Mucosa of stomach (tissue), 1 donor: ENCODE results near the gene TEAD3.

Experiments
- H3K27me3 ChIP-seq: one replicate; pipeline ENCODE4 v1.7.0; 2013; ENCODE audit warnings: mild to moderate bottlenecking, low read length; ENCODE audit not compliant: control insufficient read depth, insufficient read depth
- H3K36me3 ChIP-seq: one replicate; pipeline ENCODE4 v1.7.0; 2013; ENCODE audit warnings: low read length; ENCODE audit not compliant: control insufficient read depth, insufficient read depth
- H3K4me1 ChIP-seq: one replicate; pipeline ENCODE4 v1.7.0; 2013; ENCODE audit warnings: mild to moderate bottlenecking, low read length; ENCODE audit not compliant: control insufficient read depth, insufficient read depth
- H3K4me3 ChIP-seq: one replicate; pipeline ENCODE4 v1.7.0; 2013; ENCODE audit warnings: low read length
- H3K9ac ChIP-seq: one replicate; pipeline ENCODE4 v1.7.0; 2013; ENCODE audit warnings: mild to moderate bottlenecking, low read length, moderate library complexity
- H3K9me3 ChIP-seq: one replicate; pipeline ENCODE4 v1.7.0; 2013; ENCODE audit warnings: mild to moderate bottlenecking, low read length, moderate library complexity; ENCODE audit not compliant: control insufficient read depth
- donor health status: Pancreatic carcinoma.

The TEAD3 gene

DNA sequence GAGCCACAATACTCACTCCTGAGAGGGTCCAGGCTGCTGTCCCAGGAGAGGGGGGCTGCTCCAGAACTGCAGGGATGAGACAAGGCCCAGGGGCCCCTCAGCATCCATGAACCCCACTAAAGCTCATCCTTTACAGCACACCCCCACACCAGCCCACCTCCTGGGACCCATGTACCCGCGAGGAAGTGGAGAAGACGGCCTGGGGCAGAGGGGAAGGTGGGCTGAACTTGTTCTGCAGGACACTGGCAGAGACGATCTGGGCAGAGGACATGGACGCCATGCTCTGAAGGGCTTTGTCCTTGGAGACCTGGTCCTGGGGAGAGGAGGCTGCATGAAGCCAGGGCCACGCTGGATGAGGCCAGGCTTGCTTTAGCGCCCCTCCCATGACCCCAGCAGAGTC is 18.6 kb downstream of the TEAD3 start:
- Histone ChIP-seq H3K27me3 (no peaks in the 10 kb centered on the region), H3K4me3 (no peak overlapping the region), H3K9ac (no peak overlapping the region), H3K36me3 (no peaks in the 10 kb centered on the region), H3K4me1 (no peaks in the 10 kb centered on the region), H3K9me3 (no peaks in the 10 kb centered on the region)

DNA sequence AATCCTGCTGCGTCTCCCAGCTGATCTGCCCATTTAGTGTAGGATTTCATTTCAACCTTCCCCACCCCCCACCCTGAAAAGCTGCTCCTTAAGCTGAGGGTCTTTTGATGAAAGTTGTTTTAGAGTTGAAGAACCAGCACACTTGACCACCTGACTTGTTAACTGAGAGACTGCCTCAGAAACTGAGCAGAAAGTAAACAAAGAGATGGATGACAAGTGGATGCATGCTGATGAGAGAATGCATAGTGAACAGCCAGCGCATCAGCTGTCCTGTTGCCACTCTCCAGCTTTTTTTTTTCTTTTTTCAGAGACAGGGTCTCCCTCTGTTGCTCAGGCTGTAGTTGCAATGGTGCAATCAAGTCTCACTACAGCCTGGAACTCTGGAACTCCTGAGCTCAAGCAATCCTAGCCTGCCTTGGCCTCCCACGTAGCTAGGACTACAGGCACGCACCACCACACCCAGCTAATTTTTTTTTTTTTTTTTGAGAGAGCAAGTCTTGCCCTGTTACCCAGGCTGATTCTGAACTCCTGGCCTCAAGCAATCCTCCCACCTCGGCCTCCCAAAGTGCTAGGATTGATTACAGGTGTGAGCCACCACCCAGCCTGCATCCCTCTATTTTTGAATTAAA is 19.2 kb downstream of the TEAD3 start:
- H3K9me3 ChIP-seq, result no peaks in the 10 kb centered on the region
- H3K4me1 ChIP-seq, result no peaks in the 10 kb centered on the region
- no peaks in the 10 kb centered on the region for H3K27me3 ChIP-seq
- no peak overlapping the region for H3K4me3 ChIP-seq
- no peak overlapping the region for H3K9ac ChIP-seq
- no peaks in the 10 kb centered on the region for H3K36me3 ChIP-seq

DNA sequence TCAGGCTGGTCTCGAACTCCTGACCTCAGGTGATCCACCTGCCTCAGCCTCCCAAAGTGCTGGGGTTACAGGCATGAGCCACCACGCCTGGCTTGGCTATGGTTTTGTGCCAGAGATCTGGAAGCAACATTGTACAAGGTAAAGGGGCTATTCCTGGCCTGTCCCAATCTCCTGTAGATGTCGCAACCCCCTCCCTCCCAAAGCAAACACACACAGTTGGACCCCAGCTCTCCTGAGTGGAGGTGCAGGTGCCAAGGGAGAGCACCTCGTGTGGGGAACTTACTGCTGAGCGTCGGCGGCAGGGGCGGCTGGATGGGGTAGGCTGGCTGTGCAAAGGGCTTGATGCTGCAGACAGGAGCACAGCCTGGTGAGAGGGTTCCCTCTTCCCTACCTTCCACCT is 19.9 kb downstream of the TEAD3 start:
- Histone ChIP-seq H3K4me1 (peaks cover 6% of the 10 kb centered on the region), H3K36me3 (peaks cover 5% of the 10 kb centered on the region), H3K9ac (no peak overlapping the region), H3K9me3 (no peaks in the 10 kb centered on the region), H3K4me3 (no peak overlapping the region), H3K27me3 (no peaks in the 10 kb centered on the region)

DNA sequence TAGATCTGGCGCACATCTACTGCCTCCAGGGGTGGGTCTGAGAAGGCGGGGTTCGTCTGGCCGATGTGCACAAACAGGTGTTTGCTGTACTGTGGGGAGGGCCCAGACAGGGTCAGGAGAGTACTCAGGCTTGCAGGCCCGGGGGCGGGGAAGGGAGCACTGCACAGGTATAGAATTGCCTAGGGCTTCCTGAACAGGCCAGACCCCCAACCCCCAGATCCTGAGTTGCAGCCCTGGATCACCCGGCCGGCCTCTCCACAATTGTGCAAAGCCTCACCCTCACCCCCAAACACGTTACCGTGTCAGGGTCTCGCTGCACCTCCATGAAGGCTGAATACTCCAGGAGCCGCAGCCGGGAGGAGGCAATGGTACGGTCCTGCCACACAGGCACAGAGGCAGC is 20.9 kb downstream of the TEAD3 start:
- Histone ChIP-seq H3K27me3 (no peaks in the 10 kb centered on the region), H3K36me3 (peaks cover 5% of the 10 kb centered on the region), H3K9me3 (no peaks in the 10 kb centered on the region), H3K4me3 (no peak overlapping the region), H3K4me1 (peaks cover 7% of the 10 kb centered on the region), H3K9ac (no peak overlapping the region)

DNA sequence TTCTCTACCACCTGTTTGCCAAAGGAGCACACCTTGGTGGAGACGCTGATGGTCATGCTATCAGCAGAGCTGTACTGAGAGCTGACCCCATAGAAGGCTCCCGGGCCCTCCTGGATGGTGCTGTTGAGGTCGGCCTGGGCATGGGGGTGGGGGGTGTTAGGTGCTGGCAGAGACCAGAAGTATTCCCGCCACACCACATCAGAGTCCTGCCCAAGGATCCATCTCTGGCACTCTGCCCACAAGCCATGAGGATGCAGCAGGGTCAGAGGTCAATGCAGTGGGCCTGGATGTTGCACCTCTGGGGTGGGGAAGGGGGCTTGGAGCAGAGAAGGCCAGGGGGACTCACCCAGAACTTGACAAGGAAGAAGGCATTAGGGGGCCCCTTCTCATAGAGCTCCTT is 21.3 kb downstream of the TEAD3 start:
- no peaks in the 10 kb centered on the region for H3K27me3 ChIP-seq
- H3K4me1 ChIP-seq, result peaks cover 12% of the 10 kb centered on the region
- H3K9me3 ChIP-seq, result no peaks in the 10 kb centered on the region
- H3K4me3 ChIP-seq, result no peak overlapping the region
- no peak overlapping the region for H3K9ac ChIP-seq
- H3K36me3 ChIP-seq, result peaks cover 5% of the 10 kb centered on the region

DNA sequence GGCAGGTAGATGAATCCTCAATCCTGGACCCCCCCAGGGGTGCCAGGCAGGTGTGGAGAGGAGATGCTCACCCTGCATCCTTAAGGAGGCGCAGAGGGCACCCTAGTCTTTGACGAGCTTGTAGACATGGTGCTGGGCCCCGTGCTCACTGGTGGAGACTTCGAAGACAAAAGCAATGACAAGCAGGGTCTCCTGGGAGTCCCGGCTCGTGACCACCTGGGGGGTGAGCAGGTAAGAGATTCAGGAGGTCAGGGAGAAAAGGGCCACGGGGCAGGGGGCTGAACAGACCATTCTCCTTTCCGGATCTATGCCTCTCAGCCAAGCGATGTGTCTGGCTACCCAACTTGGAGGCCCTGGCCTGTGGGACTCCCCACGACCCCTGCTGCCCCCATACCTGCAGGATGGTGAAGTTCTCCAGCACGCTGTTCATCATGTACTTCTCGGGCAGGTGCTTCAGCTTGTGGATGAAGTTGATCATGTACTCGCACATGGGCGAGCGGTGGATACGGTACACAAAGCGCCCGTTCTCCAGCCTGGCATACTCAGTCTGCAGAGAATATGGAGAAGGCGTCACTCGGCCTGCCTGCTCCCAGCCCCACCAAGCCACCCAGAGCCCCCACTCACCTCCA is 21.8 kb downstream of the TEAD3 start:
- Histone ChIP-seq H3K9me3 (no peaks in the 10 kb centered on the region), H3K27me3 (no peaks in the 10 kb centered on the region), H3K36me3 (peaks cover 5% of the 10 kb centered on the region), H3K4me3 (no peak overlapping the region), H3K9ac (no peak overlapping the region), H3K4me1 (peaks cover 17% of the 10 kb centered on the region)

DNA sequence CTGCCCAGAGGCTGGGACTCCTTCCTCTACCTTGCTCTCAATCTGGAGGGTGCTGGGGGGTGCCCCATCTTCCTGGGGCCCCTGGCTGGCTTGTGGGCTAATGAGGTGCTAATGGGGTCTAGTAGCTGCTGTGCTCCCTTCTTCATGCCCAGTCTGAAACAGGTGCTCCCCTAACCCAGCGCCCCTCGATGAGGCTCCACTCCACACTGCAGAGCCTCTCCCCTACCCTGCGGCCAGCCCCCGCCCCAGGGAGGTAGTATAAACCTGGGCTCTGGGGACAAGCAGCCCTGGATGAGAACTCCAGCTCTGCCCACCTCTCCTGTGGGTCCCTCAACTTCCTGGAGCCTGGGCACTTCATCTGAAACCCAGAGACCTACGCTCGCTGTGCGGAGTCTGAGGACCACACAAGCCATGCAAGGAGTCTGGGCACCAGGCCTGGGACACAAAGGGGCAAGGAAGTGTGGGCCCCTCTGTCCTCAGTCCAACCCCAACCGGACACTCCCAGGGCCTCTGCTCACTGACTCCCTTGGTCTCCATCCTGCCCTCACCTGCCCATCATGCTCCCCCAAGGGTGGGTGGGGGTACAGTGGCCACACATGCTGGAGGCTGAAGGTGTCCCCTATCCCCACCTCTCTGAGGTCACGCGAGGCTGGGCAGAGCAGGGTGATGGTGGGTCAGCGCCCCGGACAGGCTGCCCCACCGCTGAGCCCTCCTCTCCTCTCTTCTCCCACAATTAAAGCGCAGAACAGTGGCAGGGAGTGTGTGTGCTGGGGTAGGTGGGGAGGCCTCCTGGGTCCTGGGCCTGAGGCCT is 22.5 kb downstream of the TEAD3 start:
- H3K9me3 ChIP-seq, result no peaks in the 10 kb centered on the region
- no peak overlapping the region for H3K4me3 ChIP-seq
- peaks cover 24% of the 10 kb centered on the region for H3K4me1 ChIP-seq
- H3K36me3 ChIP-seq, result peaks cover 5% of the 10 kb centered on the region
- H3K9ac ChIP-seq, result no peak overlapping the region
- no peaks in the 10 kb centered on the region for H3K27me3 ChIP-seq

DNA sequence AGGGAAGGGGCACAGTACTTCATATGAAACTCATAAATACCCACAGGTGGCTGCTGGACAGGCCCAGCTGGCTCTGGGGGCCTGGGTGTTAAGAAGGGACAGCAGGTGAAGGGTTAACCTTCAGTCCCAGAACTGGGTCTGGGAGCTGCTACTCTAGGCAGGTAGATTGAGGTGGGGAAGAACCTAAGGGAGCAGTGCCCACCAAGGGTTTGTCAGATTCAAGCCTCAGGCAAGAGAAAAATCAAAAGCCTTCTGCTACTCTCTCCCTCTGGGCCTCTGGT is 23.1 kb downstream of the TEAD3 start:
- Histone ChIP-seq H3K4me1 (peaks cover 28% of the 10 kb centered on the region), H3K9ac (no peak overlapping the region), H3K36me3 (peaks cover 5% of the 10 kb centered on the region), H3K4me3 (no peak overlapping the region), H3K27me3 (no peaks in the 10 kb centered on the region), H3K9me3 (no peaks in the 10 kb centered on the region)

DNA sequence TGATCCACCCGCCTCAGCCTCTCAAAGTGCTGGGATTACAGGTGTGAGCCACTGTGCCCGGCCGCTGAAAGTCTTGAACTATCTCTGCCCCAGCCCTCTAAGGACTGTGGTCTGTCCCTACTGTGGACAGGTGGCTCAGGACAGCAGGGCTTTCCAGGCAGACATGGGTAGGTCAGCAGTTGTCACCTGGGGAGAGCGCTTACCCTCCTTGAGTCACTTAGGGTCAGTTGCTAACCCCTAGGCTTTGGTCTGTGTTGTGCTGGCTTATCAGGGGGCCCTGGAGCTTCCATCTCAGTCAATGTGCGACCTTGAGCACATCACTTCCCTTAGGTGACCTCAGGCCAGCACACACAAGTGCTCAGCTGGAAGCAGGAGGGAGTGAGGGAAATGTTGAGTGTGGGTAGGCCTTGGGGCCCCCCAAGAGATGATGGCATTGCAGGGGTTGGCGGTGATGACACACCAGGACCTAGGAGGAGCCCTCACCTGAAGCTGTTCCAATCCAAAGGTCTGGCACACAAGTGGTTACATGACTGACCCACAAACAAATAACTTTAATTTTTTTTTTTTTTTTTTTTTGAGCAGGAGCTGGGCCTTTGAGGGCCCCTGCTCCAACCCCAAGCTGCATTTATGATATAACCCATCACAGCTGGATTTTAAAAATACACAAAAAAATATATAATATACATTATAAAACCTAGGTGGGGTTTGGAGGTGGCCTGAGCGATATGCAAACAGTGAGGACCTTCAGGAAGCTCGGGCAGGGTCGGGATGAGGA is 23.6 kb downstream of the TEAD3 start:
- Histone ChIP-seq H3K36me3 (peaks cover 5% of the 10 kb centered on the region), H3K9me3 (no peaks in the 10 kb centered on the region), H3K27me3 (no peaks in the 10 kb centered on the region), H3K4me1 (peaks cover 28% of the 10 kb centered on the region), H3K4me3 (no peak overlapping the region), H3K9ac (no peak overlapping the region)

DNA sequence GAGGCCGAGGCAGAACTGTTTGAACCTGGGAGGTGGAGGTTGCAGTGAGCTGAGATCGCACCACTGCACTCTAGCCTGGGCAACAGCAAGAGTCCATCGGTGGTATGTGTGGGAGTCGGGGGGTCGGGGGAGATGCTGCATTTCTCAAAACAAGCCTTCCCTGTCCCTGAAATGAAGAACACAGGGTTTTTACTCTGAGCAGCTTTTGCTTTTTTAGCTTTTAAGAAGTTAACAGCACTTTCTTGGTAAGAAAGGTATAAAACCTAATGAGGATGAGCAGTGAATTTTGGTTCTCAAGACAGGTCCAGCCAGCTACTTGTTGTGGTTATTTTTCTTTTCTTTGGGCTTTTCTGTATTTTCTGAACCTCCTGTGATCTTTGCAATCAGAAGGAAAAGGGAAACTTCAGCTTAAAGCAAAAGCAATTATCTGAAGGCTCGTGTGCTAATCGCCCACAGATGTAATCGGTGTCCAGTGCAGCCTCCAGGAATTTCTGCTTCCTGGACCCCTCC is 25.0 kb downstream of the TEAD3 start:
- Histone ChIP-seq H3K27me3 (no peaks in the 10 kb centered on the region), H3K36me3 (peaks cover 5% of the 10 kb centered on the region), H3K9ac (no peak overlapping the region), H3K9me3 (no peaks in the 10 kb centered on the region), H3K4me3 (no peak overlapping the region), H3K4me1 (peaks cover 35% of the 10 kb centered on the region)

DNA sequence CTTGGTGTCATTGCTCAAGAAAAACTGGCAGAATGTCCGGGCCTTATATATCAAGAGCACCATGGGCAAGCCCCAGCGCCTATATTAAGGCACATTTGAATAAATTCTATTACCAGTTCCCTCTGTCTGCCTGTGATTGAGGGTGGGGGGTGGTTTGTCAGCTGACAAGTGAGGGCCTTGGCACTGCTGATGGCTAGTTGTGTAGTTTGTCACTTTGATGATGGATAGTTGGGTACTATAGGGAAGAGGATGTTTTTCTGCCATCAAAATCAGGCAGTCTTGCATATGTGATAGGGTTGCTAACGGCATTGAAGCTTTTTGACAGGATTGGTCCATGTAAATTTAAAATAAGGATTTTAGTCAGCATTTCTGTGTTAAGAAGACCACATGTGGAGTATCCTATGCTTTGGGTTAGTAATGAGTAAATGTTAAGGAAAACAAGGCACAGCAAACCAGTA is 26.2 kb downstream of the TEAD3 start:
- Histone ChIP-seq H3K4me1 (peaks cover 35% of the 10 kb centered on the region), H3K4me3 (no peak overlapping the region)

More for the DNA sequence above, 26.2 kb downstream of the TEAD3 start:
- Histone ChIP-seq H3K9ac (no peak overlapping the region), H3K36me3 (peaks cover 5% of the 10 kb centered on the region), H3K9me3 (no peaks in the 10 kb centered on the region), H3K27me3 (no peaks in the 10 kb centered on the region)
